Smooth muscle cell of trachea (primary cell): ENCODE data around the gene CASZ1. TPM values are rescaled to one million over a fixed set of nuclear protein-coding genes. Genes with fewer than 3 reads are reported as not detected.

ENCODE experiments used
- total RNA-seq: library from RNA; depleted of rRNA; stranded (reverse); fragments of >200 nt; gene quantifications from 2 replicates; pipeline ENCODE4 v1.2.1, GENCODE V29; 2014

The CASZ1 gene, protein sequence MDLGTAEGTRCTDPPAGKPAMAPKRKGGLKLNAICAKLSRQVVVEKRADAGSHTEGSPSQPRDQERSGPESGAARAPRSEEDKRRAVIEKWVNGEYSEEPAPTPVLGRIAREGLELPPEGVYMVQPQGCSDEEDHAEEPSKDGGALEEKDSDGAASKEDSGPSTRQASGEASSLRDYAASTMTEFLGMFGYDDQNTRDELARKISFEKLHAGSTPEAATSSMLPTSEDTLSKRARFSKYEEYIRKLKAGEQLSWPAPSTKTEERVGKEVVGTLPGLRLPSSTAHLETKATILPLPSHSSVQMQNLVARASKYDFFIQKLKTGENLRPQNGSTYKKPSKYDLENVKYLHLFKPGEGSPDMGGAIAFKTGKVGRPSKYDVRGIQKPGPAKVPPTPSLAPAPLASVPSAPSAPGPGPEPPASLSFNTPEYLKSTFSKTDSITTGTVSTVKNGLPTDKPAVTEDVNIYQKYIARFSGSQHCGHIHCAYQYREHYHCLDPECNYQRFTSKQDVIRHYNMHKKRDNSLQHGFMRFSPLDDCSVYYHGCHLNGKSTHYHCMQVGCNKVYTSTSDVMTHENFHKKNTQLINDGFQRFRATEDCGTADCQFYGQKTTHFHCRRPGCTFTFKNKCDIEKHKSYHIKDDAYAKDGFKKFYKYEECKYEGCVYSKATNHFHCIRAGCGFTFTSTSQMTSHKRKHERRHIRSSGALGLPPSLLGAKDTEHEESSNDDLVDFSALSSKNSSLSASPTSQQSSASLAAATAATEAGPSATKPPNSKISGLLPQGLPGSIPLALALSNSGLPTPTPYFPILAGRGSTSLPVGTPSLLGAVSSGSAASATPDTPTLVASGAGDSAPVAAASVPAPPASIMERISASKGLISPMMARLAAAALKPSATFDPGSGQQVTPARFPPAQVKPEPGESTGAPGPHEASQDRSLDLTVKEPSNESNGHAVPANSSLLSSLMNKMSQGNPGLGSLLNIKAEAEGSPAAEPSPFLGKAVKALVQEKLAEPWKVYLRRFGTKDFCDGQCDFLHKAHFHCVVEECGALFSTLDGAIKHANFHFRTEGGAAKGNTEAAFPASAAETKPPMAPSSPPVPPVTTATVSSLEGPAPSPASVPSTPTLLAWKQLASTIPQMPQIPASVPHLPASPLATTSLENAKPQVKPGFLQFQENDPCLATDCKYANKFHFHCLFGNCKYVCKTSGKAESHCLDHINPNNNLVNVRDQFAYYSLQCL (N-terminal part only)
- under 0.01 and 0.17 TPM in 2 replicates for total RNA-seq

DNA sequence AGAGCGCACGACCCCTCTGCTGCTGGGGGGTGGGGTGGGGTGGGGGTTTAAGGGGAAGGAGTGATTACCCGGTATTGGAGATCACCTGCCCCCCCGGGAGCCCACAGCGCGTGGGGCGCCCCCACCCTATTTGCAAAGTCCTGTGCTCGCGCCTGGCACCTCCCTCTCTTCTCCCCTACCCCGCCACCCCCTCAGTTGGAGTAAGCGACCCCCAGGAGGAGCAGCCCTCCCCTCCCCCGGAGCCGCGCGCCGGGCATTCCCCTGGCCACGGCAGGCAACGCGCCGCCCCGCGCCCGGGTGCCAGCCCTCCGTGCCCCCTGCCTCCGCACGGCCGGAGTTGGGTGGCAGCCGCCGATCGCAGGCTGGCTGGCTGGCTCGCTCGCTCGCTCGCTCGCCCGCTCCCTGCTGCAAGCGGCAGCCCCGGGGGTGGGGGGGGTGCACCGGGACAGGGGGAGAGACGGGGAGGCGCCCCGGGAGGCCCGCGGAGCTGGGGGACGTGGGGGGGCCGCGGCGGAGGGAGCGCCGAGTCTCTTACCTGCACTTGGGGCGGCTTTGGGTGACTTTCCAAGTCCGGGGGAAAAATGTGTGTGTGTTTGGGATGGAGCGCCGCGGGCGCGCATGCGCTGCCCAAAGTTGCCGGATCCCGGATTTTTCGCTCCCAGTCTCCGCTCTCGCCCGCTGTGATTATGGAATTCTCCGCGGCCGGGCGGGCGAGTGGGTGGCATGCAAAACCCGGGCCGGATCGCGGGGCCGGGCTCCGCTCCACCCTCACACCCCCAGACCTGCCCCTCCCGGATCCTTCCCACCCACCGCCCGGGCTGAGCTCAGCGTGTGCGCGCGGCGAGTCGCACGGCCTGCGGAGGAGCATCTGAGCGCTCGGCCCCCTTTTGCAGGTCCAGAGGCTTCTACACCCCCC lies at the start of gene CASZ1:
TSS of gene CASZ1 (minus strand) at position 618 of the 916 bp plus-strand sequence. CDS start 102,757 bp downstream, outside the sequence.

Other genes with a start within 250 kb of the CASZ1 start
- gene TARDBP, start 216.0 kb upstream of the CASZ1 start, total RNA-seq, result 126 and 161 TPM in 2 replicates